ENCODE results near the gene CSMD2.

CSMD2 gene

DNA sequence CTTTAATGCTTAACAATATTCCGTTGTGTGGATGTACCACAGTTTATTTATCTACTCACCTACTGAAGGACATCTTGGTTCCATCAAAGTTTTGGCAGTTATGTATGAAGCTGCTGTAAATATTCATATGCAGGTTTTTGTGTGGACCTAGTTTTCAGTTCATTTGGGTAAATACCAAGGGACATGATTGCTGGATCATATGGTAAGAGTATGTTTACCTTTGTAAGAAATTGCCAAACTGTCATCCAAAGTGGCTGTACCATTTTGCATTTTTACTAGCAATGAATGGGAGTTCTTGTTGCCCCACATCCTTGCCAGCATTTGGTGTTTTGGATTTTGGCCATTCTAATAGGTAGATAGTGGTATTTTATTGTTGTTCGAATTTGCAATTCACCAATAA lies 682.6 kb downstream of the CSMD2 start:
- DNase-seq (ENCODE audit: low read depth) = no peak

DNA sequence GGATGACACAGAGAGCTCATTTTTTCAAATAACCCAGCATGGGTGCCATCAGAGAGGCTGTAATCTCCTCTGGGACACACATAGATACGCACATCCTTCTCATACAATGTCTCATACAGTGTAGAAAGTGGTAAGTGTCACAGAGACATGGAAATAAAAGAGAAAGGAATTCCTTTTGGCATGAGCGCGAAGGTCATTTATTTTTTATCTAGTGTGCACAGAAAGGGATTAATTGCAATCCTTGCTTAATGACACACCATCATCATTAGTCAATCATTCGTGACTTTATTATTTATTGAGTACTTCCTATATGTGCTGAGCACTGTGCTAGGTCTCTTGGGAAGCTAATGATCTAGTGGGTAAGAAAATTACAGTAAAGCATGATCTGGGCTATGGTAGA lies 687.6 kb downstream of the CSMD2 start:
- no peak for DNase-seq (ENCODE audit: low read depth)

DNA sequence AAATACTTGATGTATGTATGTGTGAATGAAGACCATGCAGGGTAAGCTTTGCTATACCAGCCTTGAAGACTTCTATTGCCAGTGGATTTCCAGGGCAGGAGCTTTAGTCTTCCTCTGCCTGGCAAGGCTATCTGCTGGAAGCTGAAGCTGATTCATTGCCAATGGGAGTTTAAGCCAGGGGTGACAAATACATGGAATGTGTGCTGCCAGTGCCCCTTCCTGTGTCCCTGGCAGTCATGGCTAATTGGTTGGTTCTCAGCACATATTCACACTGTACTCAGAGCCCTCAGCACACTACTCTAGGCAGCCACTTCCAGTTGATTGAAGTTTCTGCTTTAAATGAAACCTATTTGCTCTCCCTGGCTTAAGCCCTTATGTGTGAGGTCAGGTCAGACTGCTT lies 691.1 kb downstream of the CSMD2 start:
- DNase-seq (ENCODE audit: low read depth) = no peak

DNA sequence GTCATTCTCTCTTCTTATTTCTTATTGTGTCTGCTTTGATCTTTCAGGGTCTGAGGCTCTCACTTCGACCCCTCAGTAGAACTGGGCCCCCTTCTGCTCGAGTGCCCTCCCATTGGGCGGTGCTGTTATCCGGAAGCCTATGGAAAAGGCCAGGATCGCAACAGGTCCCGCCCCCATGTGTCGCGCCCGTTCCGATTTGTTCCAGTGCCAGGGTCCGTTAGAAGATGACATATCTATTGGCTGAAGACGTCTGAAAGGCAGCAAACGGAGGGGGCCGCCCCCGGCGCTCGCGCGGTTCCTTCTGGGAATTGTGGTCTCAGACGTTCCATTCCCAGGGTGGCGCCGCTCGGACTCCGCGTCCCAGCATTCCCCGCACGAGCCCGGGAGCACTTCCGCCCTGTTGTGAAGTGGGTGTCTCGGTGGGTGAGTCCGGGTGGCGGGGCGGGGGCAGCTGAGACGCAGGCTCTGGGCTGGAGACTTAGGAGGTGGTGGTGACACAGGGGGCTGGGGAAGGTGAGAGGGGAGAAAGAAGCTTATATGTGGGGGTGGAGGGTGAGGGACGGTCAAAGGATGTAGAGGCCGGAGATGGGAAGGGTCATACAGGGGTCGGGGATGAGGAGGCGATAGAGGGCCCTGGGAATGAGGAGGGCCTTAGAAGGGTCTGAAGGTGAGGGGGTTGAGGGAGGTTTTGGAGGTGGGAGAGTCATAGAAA lies 692.6 kb downstream of the CSMD2 start, which contains the start of gene ZSCAN20:
Gene ZSCAN20, plus strand, starts transcription at position 377 of the 712 bp plus-strand sequence. CDS start 6,644 bp downstream, outside the sequence.
- peak; percentile 98 for DNase-seq (ENCODE audit: low read depth)

DNA sequence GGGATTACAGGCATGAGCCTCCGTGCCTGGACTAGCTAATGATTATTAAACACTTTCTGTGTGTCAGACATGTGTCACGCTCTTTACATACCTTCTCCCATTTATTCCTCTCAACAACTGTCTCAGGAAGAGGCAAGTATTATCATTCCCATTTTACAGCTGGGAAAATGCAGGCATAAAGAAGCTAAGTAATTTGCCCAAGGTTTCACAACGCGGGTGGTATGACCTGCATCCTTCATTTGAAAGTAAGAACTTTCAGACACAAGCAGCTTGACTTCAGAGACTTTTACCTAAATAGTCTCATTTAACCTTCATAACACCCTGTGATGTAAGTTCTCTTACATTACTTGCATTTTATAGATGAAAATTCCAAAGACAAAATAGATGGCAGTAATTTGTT lies 693.6 kb downstream of the CSMD2 start:
- no peak for DNase-seq (ENCODE audit: low read depth)

DNA sequence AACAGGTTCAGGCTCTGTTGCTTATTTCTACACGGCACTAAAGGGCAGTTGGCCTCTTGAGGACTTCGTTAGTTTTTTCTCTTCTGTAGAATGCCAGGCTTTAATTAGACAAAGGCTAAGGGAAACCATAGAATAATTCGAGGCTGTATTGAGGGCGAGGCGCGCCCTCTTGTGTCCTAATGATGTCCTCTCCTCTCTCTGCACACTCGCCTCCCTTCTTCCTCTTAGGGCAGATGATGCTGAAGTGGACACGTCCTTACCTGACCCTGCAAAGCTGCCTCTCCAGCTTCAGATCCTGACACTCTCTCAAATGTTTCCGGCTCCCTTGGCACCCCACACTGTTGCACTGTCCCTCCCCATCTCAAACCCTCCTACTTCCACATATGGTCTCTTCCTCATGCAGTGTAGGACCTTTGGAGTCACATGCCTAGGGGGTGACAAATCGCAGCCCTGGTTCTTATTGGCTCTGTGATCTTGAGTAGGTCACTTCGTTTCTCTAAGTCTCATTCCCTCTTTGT lies 694.5 kb downstream of the CSMD2 start:
- DNase-seq (ENCODE audit: low read depth) = peak; percentile 81

DNA sequence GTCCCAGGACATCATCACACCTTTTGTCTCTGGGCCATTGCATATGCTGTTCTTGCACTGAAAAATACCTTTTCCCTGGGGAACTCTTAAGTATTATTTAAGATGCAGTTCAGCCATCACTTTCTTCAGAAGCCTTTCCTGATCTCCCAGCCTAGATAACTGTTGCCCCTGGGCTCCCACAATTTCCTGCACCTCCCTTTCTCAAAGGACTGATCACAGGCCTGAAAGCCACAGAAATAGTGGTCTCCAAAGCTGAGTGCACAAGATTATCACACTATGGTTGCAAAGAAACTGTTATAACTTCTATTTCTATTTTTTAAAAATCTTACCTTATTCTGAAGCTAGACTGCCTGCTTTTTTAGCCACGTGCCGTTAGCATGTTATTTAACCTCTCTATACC lies 695.3 kb downstream of the CSMD2 start:
- DNase-seq (ENCODE audit: low read depth) = no peak

DNA sequence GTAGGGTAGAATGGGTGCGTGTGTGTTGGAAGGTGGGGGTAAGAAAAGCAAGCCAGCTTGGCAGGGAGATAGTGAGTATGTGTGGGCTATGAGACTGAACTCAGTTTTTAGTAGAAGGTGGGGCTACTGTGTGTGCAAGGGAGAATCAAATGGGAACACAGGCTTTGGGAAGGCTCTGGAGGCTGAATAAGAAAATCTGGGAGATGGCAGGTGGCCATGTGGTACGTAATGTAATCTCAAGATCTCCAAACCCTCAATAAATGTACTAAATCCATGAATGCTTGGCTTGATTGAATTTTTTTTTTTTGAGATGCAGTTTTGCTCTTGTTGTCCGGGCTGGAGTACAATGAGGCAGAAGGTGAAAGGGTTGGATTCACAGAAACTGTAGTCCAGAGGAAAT lies 696.1 kb downstream of the CSMD2 start:
- no peak for DNase-seq (ENCODE audit: low read depth)

DNA sequence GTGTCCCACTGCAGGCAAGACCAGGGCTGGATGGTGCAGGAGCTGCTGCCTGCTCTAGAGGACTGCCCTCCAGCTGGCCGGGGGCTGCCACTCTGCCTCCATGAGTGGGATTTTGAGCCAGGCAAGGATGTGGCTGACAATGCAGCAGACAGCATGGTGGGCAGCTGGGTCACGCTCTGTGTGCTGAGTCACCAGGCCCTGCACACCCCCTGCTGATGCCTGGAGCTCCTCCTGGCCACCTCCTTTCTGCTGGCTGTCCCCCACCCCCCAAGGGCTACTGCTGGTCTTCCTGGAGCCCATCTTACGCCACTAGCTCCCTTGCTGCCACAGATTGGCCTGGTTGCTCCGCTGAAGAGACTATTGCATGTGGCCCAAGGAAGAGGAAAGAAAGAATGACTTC lies 696.5 kb downstream of the CSMD2 start:
- DNase-seq (ENCODE audit: low read depth) = no peak

DNA sequence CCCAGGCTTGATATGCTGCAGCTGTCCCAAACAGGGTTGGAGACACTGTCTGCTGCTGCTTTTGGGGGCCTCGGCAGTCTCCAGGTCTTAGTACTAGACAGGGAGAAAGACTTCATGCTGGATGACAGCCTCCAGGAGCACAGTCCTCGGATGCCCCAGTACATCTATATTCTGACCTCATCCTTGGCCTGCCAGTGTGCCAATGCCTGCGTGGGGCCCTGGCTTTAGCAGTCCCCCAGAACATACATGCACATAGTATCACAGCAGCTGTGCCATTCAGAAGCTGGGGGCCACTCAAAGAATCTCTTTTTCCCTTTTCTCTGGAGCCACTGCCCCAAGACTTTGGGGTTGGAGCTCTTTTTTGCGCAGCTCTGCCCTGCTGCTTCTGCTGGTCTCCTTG lies 697.0 kb downstream of the CSMD2 start:
- no peak for DNase-seq (ENCODE audit: low read depth)

DNA sequence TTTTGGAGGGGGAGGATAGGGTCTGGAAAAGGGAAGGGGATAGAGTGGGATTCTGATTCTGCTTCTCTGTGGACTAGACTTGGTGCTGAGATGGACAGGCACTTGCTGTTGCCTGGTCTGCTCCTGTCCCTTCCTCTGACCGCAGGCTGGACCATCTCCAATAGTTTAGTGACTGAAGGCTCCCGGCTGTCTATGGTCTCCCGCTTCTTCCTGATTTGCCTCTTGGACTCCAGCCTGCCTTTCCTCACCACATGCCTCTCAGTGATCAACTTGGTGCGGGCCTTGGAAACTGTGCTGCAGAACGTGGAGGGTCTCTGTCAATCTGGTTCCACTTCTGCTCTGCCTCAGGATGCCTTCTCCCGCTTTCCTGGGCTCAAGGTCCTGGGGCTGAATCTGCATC lies 698.9 kb downstream of the CSMD2 start:
- DNase-seq (ENCODE audit: low read depth) = no peak

DNA sequence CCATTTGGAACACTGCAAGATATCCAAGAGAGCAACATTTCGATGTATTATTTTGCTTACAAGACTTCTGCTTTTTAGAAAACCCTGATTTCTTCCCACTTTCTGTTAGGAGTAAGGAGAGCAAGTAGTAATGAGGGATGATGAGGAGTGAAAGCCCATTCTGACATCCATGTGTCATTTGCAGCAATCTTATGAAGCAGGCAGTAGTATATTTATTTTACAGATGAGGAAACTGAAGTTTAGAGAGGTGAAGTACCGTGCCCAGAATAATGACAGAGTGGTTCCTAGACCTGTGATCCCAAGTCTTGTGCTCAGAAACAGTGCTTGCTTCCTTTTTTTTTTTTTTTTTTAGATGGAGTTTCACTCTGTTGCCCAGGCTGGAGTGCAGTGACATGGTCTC lies 699.7 kb downstream of the CSMD2 start:
- DNase-seq (ENCODE audit: low read depth) = no peak

DNA sequence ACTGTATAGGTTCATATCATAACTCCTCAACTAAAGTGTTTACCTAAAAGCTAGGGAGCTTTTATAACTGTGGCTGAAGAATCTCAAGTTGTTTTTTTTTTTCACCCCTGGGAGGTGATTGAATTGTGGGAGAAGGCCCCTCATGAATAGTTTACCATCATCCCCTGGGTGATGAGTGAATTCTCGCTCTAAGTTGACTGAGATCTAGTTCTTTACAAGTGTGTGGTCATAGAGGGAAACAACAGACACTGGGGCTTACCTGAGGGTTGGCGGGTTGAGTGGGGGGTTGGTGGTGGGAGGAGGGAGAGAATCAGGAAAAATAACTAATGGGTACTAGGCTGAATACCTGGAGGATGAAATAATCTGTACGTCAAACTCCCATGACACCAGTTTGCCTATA lies 700.5 kb downstream of the CSMD2 start:
- DNase-seq (ENCODE audit: low read depth) = no peak
